Thoracic aorta (tissue), 2 donors: ENCODE measurements around the gene PAGE2. TPM values are rescaled to one million over a fixed set of nuclear protein-coding genes. Genes with fewer than 3 reads are reported as not detected.
"Not testable (repeated sequence)": the region's sequence is repeated elsewhere in the genome, so short reads cannot be mapped to it uniquely, and the experiment has no call there.

Source experiments
- ATAC-seq: fragments of 150-250 bp; one replicate; pipeline ENCODE4 v1.8.0; 2017; ENCODE audit warnings: low read depth; ENCODE audit not compliant: insufficient number of reproducible peaks, low FRiP score
- DNase-seq: peaks from one replicate; pipeline ENCODE4 v3.0.0-alpha.2; 2020; ENCODE audit warnings: low spot score
- H3K27ac ChIP-seq, 2 donors: fragments of 200-600 bp; sonication (generic); 1 replicate in 1 of 2; 2 replicates in 1 of 2; pipeline ENCODE4 v1.5.1; 2016; ENCODE audit warnings: mild to moderate bottlenecking in 2 of 2, moderate library complexity in 2 of 2
- H3K27me3 ChIP-seq: fragments of 200-600 bp; sonication (generic); replicated peaks from 2 replicates; pipeline ENCODE4 v1.6.0; 2016; ENCODE audit warnings: mild to moderate bottlenecking; ENCODE audit not compliant: insufficient read depth
- H3K36me3 ChIP-seq: fragments of 200-600 bp; sonication (generic); one replicate; pipeline ENCODE4 v1.5.1; 2016
- H3K4me1 ChIP-seq, 2 donors: fragments of 200-600 bp; sonication (generic); 1 replicate in 1 of 2; 2 replicates in 1 of 2; pipeline versions ENCODE4 v1.5.1 to v1.6.0; 2016; ENCODE audit warnings: low read depth in 2 of 2, mild to moderate bottlenecking in 1 of 2; ENCODE audit not compliant: control insufficient read depth in 1 of 2
- H3K4me3 ChIP-seq: fragments of 200-600 bp; sonication (generic); 2 replicates; pipeline ENCODE4 v1.5.1; 2016; ENCODE audit warnings: mild to moderate bottlenecking
- H3K9me3 ChIP-seq: fragments of 200-600 bp; sonication (generic); 2 replicates; pipeline ENCODE4 v1.5.1; 2016
- total RNA-seq, 2 donors: library from RNA; depleted of rRNA; stranded (reverse); fragments of >200 nt; gene quantifications; one replicate each; pipeline versions ENCODE4 v1.1.0 to v1.2.3, GENCODE V29; 2016
- TF ChIP-seq, protein P1 (sequence below): fragments of 200-600 bp; sonication (generic); IDR thresholded peaks from one replicate; pipeline ENCODE4 v1.5.1; 2019; ENCODE audit warnings: antibody characterized with exemption

Gene PAGE2, protein sequence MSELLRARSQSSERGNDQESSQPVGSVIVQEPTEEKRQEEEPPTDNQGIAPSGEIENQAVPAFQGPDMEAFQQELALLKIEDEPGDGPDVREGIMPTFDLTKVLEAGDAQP
- not detected for total RNA-seq

DNA sequence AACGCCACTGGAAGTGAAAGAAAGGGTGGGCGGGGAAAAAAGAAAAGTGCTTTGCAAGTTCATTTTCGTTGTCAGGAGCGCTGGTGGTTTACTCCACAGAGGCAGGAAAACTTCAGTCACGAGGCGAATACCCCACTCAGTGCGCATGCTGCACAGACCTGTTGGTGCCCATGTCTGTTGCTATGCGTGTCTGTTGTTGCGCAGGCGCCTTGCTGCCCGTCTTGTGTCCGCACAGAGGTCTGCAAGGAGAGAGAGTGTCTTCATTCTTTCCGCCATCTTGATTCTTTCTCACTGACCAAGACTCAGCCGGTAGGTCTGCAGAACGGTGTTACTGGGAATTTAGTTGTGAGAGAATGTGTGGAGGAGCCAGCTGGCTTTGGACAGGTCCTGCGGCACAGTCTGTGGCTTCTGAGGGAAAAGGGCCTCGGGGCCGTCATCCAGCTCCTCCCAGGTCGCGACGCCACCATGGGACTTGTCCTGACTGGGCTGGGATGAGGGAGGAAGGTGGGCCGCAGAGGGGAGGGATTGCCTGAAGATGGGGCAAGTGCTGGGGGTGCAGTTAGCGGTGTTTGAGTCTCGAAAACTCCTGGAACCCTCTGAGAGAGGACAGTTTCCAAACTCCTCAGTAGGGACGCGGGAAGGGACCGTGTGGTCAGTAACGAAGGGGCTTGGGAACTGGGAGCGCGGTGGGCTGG, at the start of gene PAGE2:
PAGE2 (plus strand) TSS at position 224 of the 695 bp plus-strand sequence. CDS start 1,003 bp downstream, outside the sequence.
- no peak for DNase-seq
- Histone ChIP-seq H3K4me3 (no peak within 1 kb of the TSS), H3K27me3 (no peaks in the 10 kb centered on the region), H3K9me3 (no peaks in the 10 kb centered on the region), H3K36me3 (no peaks in the 10 kb centered on the region), H3K4me1 (no peaks in the 10 kb centered on the region), H3K27ac (no peak within 1 kb of the TSS)
- TF ChIP-seq, protein P1, sequence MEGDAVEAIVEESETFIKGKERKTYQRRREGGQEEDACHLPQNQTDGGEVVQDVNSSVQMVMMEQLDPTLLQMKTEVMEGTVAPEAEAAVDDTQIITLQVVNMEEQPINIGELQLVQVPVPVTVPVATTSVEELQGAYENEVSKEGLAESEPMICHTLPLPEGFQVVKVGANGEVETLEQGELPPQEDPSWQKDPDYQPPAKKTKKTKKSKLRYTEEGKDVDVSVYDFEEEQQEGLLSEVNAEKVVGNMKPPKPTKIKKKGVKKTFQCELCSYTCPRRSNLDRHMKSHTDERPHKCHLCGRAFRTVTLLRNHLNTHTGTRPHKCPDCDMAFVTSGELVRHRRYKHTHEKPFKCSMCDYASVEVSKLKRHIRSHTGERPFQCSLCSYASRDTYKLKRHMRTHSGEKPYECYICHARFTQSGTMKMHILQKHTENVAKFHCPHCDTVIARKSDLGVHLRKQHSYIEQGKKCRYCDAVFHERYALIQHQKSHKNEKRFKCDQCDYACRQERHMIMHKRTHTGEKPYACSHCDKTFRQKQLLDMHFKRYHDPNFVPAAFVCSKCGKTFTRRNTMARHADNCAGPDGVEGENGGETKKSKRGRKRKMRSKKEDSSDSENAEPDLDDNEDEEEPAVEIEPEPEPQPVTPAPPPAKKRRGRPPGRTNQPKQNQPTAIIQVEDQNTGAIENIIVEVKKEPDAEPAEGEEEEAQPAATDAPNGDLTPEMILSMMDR = no peak
- ATAC-seq = no peak

DNA sequence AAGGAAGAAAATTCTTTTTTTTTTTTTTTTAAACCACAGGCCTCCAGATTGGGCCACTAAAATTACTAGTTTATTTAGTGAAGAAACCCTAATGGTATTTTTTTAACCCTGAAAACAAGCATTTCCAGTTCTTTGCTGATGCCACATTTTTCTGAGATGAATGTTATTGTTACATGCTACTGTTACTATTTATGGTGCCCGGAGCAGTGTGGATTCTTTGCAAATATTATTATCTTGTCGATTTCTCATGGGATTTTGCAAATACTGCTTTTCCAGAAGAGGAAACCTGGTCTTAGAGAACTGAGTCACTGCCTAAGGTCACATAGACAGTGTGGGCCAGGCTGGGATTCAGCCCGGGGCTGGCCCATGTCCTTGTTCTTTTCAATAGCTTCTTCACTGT, 49.3 kb upstream of the PAGE2 start:
- H3K4me1 ChIP-seq = no peaks in the 10 kb centered on the region
- ATAC-seq = no peak
- TF ChIP-seq, protein P1 = no peak
- no peaks in the 10 kb centered on the region for H3K9me3 ChIP-seq
- no peaks in the 10 kb centered on the region for H3K36me3 ChIP-seq
- DNase-seq = no peak
- no peaks in the 10 kb centered on the region for H3K27me3 ChIP-seq
- H3K4me3 ChIP-seq = no peak overlapping the region
- no peak overlapping the region for H3K27ac ChIP-seq

DNA sequence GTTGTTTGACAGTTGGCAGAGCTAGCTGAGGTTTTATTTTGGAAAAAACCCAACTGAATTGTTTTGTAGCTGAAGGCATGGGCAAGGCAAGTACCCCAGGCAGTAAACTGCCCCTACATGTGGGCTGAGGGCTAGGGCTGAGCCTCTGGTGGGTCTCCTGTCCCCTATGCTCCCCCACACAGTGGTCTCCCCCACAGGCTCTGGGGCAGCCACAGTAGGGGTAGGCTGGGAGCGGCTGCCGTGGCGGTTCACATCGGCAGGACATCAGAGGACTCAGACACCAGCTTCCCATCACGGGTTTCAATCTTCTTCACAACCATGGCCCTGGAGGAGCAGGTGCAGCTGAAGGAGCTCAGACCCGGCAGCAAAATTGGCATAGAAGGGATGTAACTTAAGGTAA, 47.3 kb upstream of the PAGE2 start:
- TF ChIP-seq, protein P1 = no peak
- ATAC-seq = no peak
- no peak overlapping the region for H3K4me3 ChIP-seq
- no peaks in the 10 kb centered on the region for H3K4me1 ChIP-seq
- no peaks in the 10 kb centered on the region for H3K36me3 ChIP-seq
- H3K27ac ChIP-seq = no peak overlapping the region
- H3K9me3 ChIP-seq = no peaks in the 10 kb centered on the region
- no peak for DNase-seq
- no peaks in the 10 kb centered on the region for H3K27me3 ChIP-seq

DNA sequence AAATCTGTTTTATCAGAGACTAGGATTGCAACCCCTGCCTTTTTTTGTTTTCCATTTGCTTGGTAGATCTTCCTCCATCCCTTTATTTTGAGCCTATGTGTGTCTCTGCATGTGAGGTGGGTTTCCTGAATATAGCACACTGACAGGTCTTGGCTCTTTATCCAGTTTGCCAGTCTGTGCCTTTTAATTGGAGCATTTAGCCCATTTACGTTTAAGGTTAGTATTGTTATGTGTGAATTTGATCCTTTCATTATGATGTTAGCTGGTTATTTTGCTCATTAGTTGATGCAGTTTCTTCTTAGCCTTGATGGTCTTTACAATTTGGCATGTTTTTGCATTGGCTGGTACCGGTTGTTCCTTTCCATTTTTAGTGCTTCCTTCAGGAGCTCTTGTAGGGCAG, 38.2 kb upstream of the PAGE2 start:
- DNase-seq, ATAC-seq, H3K4me1 ChIP-seq, H3K4me3 ChIP-seq, H3K36me3 ChIP-seq, H3K9me3 ChIP-seq, H3K27ac ChIP-seq, H3K27me3 ChIP-seq: not testable (repeated sequence)

DNA sequence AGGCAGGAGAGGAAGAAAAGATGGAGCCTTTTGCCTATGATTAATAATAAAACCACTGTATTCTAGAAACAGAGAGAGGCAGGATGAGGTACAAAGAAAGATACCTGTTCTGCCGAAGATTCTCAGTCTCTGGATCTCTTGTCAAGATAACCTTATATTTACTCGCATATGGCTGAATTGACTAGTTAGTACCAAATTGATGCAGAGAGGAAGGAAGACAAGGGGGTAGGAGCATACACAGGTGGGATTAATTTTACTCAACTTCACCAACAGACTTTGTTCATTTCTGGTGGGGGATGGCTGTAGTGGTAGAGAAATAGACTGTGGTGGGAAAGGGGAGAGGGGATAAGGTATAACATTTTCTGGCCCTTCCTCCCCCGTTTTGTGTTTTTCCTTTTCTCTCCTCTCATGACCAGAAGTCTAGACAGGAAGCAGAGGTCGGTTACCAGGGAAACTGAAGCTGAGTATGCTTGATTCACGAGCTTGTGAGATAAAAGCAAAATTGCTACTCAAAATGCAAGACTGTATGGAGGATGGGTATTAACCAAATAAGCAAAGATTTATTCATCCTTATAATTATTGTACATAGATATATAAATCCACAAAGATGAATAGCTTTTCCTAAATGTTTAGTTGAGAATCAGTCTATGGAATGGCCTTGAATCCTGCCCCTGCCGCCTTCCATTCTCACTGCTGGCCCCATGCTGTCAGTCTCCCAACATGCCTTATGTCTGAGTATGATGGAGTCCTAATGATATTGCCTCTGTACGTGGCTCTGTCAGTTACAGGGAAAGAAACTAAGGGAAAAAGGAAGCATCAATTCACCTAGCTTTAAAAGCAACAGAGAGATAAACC, 31.8 kb upstream of the PAGE2 start:
- H3K27me3 ChIP-seq = no peaks in the 10 kb centered on the region
- no peaks in the 10 kb centered on the region for H3K9me3 ChIP-seq
- DNase-seq (no peak), ATAC-seq (no peak)
- H3K4me3 ChIP-seq = peak overlapping the region; percentile 60
- peaks cover 0 to 7% of the 10 kb centered on the region in 2 donors for H3K4me1 ChIP-seq
- TF ChIP-seq, protein P1 = no peak
- H3K27ac ChIP-seq = no peak overlapping the region
- no peaks in the 10 kb centered on the region for H3K36me3 ChIP-seq
